Breast epithelium (tissue), 3 donors: ENCODE data around the gene CBLC.

ENCODE experiments used
- POLR2A ChIP-seq: fragments of 450-650 bp; IDR thresholded peaks from one replicate; pipeline ENCODE4 v1.6.1; 2016; ENCODE audit warnings: antibody characterized with exemption, mild to moderate bottlenecking, moderate library complexity
- POLR2AphosphoS5 ChIP-seq, 3 donors: sonication (generic); formaldehyde crosslinking; IDR thresholded peaks; one replicate each; pipeline ENCODE4 v1.6.1; 2017; ENCODE audit warnings: antibody characterized with exemption in 3 of 3
- TF ChIP-seq, protein P1 (sequence below), 3 donors: fragments of 450-650 bp; IDR thresholded peaks; one replicate each; pipeline ENCODE4 v1.5.1; 2016 to 2017; ENCODE audit warnings: antibody characterized with exemption in 3 of 3, mild to moderate bottlenecking in 3 of 3, moderate library complexity in 3 of 3

DNA sequence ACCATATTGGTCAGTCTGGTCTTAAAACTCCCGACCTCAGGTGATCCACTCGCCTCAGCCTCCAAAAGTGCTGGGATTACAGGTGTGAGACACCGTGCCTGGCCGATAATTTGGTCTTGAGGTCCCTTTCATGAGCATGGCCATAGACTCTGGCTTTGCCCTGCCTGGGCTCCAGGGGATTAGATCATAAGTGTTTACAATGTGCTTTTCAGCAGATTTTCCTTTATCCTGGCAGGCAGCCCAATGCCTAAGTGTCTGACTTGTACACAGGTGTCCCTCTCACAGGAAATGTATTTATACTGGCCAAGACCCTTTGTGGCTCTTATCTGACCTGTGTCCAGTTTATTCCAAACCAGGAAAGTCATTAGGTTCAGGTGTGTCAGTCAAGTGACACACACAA is 47.1 kb downstream of the CBLC start:
- TF ChIP-seq, protein P1, sequence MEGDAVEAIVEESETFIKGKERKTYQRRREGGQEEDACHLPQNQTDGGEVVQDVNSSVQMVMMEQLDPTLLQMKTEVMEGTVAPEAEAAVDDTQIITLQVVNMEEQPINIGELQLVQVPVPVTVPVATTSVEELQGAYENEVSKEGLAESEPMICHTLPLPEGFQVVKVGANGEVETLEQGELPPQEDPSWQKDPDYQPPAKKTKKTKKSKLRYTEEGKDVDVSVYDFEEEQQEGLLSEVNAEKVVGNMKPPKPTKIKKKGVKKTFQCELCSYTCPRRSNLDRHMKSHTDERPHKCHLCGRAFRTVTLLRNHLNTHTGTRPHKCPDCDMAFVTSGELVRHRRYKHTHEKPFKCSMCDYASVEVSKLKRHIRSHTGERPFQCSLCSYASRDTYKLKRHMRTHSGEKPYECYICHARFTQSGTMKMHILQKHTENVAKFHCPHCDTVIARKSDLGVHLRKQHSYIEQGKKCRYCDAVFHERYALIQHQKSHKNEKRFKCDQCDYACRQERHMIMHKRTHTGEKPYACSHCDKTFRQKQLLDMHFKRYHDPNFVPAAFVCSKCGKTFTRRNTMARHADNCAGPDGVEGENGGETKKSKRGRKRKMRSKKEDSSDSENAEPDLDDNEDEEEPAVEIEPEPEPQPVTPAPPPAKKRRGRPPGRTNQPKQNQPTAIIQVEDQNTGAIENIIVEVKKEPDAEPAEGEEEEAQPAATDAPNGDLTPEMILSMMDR (IDR thresholded peaks at IDR 0.05) = no peak
- TF ChIP-seq POLR2A (no peak), POLR2AphosphoS5 (IDR thresholded peaks at IDR 0.05) (no peak)
